Hepatocyte (in vitro differentiated cells): ENCODE results near the gene SPATA19. TPM values are rescaled to one million over a fixed set of nuclear protein-coding genes. Genes with fewer than 3 reads are reported as not detected.

Experiments
- DNase-seq: peaks from one replicate; pipeline ENCODE4 v3.0.0-alpha.2; 2016; ENCODE audit warnings: low spot score
- H2AFZ ChIP-seq: fragments of 200-600 bp; sonication (generic); 2 replicates; pipeline ENCODE4 v1.6.0; 2016; ENCODE audit warnings: antibody characterized with exemption, mild to moderate bottlenecking
- H3K27ac ChIP-seq: fragments of 200-600 bp; sonication (generic); 2 replicates; pipeline ENCODE4 v1.5.1; 2016; ENCODE audit warnings: mild to moderate bottlenecking
- H3K27me3 ChIP-seq: fragments of 200-600 bp; sonication (generic); 2 replicates; pipeline ENCODE4 v1.6.1; 2016
- H3K36me3 ChIP-seq: fragments of 200-600 bp; sonication (generic); replicated peaks from 2 replicates; pipeline ENCODE4 v1.5.1; 2016; ENCODE audit warnings: low read depth; ENCODE audit not compliant: insufficient read depth
- H3K4me1 ChIP-seq: fragments of 200-600 bp; sonication (generic); 2 replicates; pipeline ENCODE4 v1.5.1; 2016; ENCODE audit warnings: mild to moderate bottlenecking, moderate library complexity; ENCODE audit not compliant: insufficient read depth
- H3K4me2 ChIP-seq: fragments of 200-600 bp; sonication (generic); 2 replicates; pipeline ENCODE4 v1.6.0; 2016
- H3K4me3 ChIP-seq: fragments of 200-600 bp; sonication (generic); 2 replicates; pipeline ENCODE4 v1.5.1; 2016; ENCODE audit warnings: mild to moderate bottlenecking
- H3K79me2 ChIP-seq: fragments of 200-600 bp; sonication (generic); 2 replicates; pipeline ENCODE4 v1.6.0; 2017; ENCODE audit warnings: mild to moderate bottlenecking
- H3K9me2 ChIP-seq: fragments of 200-600 bp; sonication (generic); replicated peaks from 2 replicates; pipeline ENCODE4 v1.6.0; 2017; ENCODE audit warnings: mild to moderate bottlenecking; ENCODE audit not compliant: insufficient read depth
- H3K9me3 ChIP-seq: fragments of 200-600 bp; sonication (generic); 2 replicates; pipeline ENCODE4 v1.5.1; 2016; ENCODE audit warnings: low read depth, mild to moderate bottlenecking
- H4K20me1 ChIP-seq: fragments of 200-600 bp; sonication (generic); 2 replicates; pipeline ENCODE4 v1.6.0; 2016; ENCODE audit warnings: mild to moderate bottlenecking; ENCODE audit not compliant: insufficient read depth, poor library complexity, severe bottlenecking
- CTCF ChIP-seq: fragments of 200-600 bp; sonication (generic); IDR thresholded peaks from 2 replicates; pipeline ENCODE4 v1.5.1; 2016; ENCODE audit warnings: antibody characterized with exemption, mild to moderate bottlenecking; ENCODE audit not compliant: poor library complexity
- EZH2 ChIP-seq: fragments of 200-600 bp; sonication (generic); IDR thresholded peaks from 2 replicates; pipeline ENCODE4 v1.6.1; 2016; ENCODE audit warnings: antibody characterized with exemption, mild to moderate bottlenecking, borderline replicate concordance
- EZH2phosphoT487 ChIP-seq: fragments of 200-600 bp; sonication (generic); IDR thresholded peaks from one replicate; pipeline ENCODE4 v1.6.1; 2018; ENCODE audit warnings: antibody characterized with exemption, mild to moderate bottlenecking, low read depth, moderate library complexity; ENCODE audit not compliant: unreplicated experiment, severe bottlenecking
- WGBS: methylation state at CpG from one replicate; pipeline ENCODE4 v1.1.6; 2016; ENCODE audit warnings: low lambda C conversion rate; ENCODE audit errors: missing lambda C conversion rate; 5-methylcytosine and 5-hydroxymethylcytosine counted together
- polyA plus RNA-seq: library from polyadenylated mRNA; unstranded; fragments of >200 nt; fragmentation: Nextera tagmentation; extraction: Ambion mirVana; gene quantifications from 2 replicates; pipeline ENCODE4 v1.2.1, GENCODE V29; 2016
- total RNA-seq: library from RNA; depleted of rRNA; stranded (reverse); fragments of >200 nt; gene quantifications from 2 replicates; pipeline ENCODE4 v1.2.3, GENCODE V29; 2014

Gene SPATA19
- total and polyA plus RNA-seq, 2 experiments from 2014 or later = not detected

DNA sequence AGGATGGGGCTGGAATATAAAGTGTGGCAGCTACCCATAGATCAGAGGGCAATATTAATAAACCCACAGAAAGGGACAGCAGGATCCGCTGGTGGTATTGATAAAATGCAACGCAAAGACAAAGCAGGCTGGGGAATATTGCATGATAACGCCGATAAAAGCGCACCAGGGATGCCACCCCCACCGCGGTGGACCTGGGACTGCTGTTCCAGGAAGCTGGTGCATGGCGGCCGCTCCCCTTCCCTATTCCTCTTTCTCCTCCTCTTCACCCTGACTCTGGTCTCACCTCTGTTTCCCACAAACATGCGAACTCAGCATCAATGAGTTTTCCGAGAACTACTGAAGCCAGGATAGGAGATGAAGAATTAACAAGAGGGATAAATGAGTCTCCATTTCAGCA is 20.2 kb downstream of the SPATA19 start:
- no peak overlapping the region for H3K27ac ChIP-seq
- WGBS = 91% methylated on average over 11 of the region's 11 CpGs
- H3K79me2 ChIP-seq = no peaks in the 10 kb centered on the region
- no peak overlapping the region for H3K4me2 ChIP-seq
- no peak for TF ChIP-seq EZH2phosphoT487
- TF ChIP-seq CTCF = no peak
- TF ChIP-seq EZH2 = no peak
- H3K9me2 ChIP-seq = no peaks in the 10 kb centered on the region
- H3K4me3 ChIP-seq = no peak overlapping the region
- no peaks in the 10 kb centered on the region for H3K36me3 ChIP-seq
- H3K27me3 ChIP-seq = peaks cover 17% of the 10 kb centered on the region
- H2AFZ ChIP-seq = no peak overlapping the region
- no peaks in the 10 kb centered on the region for H3K4me1 ChIP-seq
- no peak for DNase-seq
- no peaks in the 10 kb centered on the region for H4K20me1 ChIP-seq
- no peaks in the 10 kb centered on the region for H3K9me3 ChIP-seq

- Histone ChIP-seq H2AFZ (no peak overlapping the region), H4K20me1 (no peaks in the 10 kb centered on the region), H3K79me2 (no peaks in the 10 kb centered on the region), H3K9me2 (no peaks in the 10 kb centered on the region), H3K27ac (no peak overlapping the region), H3K9me3 (no peaks in the 10 kb centered on the region), H3K27me3 (peaks cover 20% of the 10 kb centered on the region), H3K4me3 (no peak overlapping the region), H3K4me1 (no peaks in the 10 kb centered on the region), H3K36me3 (no peaks in the 10 kb centered on the region), H3K4me2 (no peak overlapping the region)
- TF ChIP-seq EZH2 = no peak
- no peak for TF ChIP-seq CTCF
- TF ChIP-seq EZH2phosphoT487 = no peak
- no peak for DNase-seq
- WGBS = 88% methylated on average over 9 of the region's 9 CpGs
These were observed 20.7 kb downstream of the SPATA19 start for GRCh38 chr11:133824593-133824992.

DNA sequence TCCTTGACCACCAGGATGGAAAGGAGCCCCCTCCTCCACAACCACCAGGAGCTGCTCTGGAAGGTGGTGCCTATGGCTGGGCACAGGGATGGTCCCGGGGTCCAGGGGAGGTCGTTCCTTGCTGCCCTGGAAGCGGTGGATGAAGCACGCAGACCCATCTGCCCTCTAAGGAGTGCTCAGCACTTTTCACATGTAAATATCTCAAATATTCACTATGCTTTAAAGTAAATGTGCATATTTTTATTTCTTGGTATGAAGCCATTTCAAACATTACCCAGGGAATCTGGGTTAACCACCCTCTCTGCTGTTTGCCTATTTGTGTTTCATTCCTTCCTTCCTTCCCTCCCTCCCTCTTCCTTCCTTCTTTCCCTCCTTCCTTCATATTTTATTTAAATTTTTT is 21.7 kb downstream of the SPATA19 start:
- Histone ChIP-seq H3K9me3 (no peaks in the 10 kb centered on the region), H3K27me3 (peaks cover 20% of the 10 kb centered on the region)
- 84% methylated on average over 4 of the region's 4 CpGs for WGBS

More for the DNA sequence above, 21.7 kb downstream of the SPATA19 start:
- no peak for TF ChIP-seq EZH2phosphoT487
- TF ChIP-seq EZH2 = no peak
- no peak for TF ChIP-seq CTCF
- Histone ChIP-seq H3K36me3 (no peaks in the 10 kb centered on the region), H3K9me2 (no peaks in the 10 kb centered on the region), H3K27ac (no peak overlapping the region), H4K20me1 (no peaks in the 10 kb centered on the region), H3K4me3 (no peak overlapping the region), H3K4me1 (no peaks in the 10 kb centered on the region), H3K79me2 (no peaks in the 10 kb centered on the region), H3K4me2 (no peak overlapping the region), H2AFZ (no peak overlapping the region)
- DNase-seq = no peak
